H1 (cell line): Measurements from ENCODE around the gene MRPS25. TPM values are rescaled to one million over a fixed set of nuclear protein-coding genes. Genes with fewer than 3 reads are reported as not detected.

ENCODE experiments used
- CTCF ChIA-PET: fragments of 300-600 bp; sonication (Branson Sonifier 250); formaldehyde crosslinking; loops from one replicate; lab custom pipeline; 2021; ENCODE audit not compliant: partially characterized antibody; lab: Charles Lee
- POLR2A ChIA-PET: fragments of 300-600 bp; sonication (Branson Sonifier 250); formaldehyde crosslinking; loops from one replicate; lab custom pipeline; 2021; ENCODE audit warnings: inconsistent platforms; ENCODE audit not compliant: partially characterized antibody; lab: Charles Lee
- DNase-seq, 2 experiments: peaks; one replicate each; pipeline versions ENCODE4 v3.0.0 to v3.0.0-alpha.2; 2010 to 2022; ENCODE audit warnings: low spot score in 2 of 2, low read depth in 1 of 2, mixed read lengths in 1 of 2
- FAIRE-seq: peaks from 2 replicates; lab custom pipeline; 2011; peaks lifted over from hg19 to GRCh38; lab: Jason Lieb, UNC
- H2AFZ ChIP-seq: 2 replicates; pipeline ENCODE4 v1.8.1; 2012; ENCODE audit warnings: low read length, inconsistent platforms
- H2AK5ac ChIP-seq: 2 replicates; pipeline ENCODE4 v1.6.1; 2013; ENCODE audit warnings: low read depth, low read length
- H2BK120ac ChIP-seq: replicated peaks from 2 replicates; pipeline ENCODE3; 2013; ENCODE audit warnings: low read depth, low read length, inconsistent platforms
- H2BK12ac ChIP-seq: 2 replicates; pipeline ENCODE4 v1.6.1; 2013; ENCODE audit warnings: low read depth, low read length
- H2BK15ac ChIP-seq: 2 replicates; pipeline ENCODE4 v1.6.1; 2013; ENCODE audit warnings: low read length
- H2BK20ac ChIP-seq: 2 replicates; pipeline ENCODE4 v1.6.1; 2013; ENCODE audit warnings: low read length
- H2BK5ac ChIP-seq: 2 replicates; pipeline ENCODE4 v1.6.1; 2013; ENCODE audit warnings: low read depth, low read length
- H3K14ac ChIP-seq: 2 replicates; pipeline ENCODE4 v1.6.1; 2013; ENCODE audit warnings: inconsistent platforms; ENCODE audit not compliant: insufficient read length
- H3K18ac ChIP-seq: 2 replicates; pipeline ENCODE4 v1.6.1; 2013; ENCODE audit warnings: low read length; ENCODE audit errors: extremely low read depth
- H3K23ac ChIP-seq: 2 replicates; pipeline ENCODE4 v1.6.1; 2013; ENCODE audit warnings: inconsistent platforms; ENCODE audit not compliant: insufficient read length
- H3K23me2 ChIP-seq: 2 replicates; pipeline ENCODE4 v1.6.1; 2013; ENCODE audit warnings: low read depth, low read length
- H3K27ac ChIP-seq: 2 replicates; pipeline ENCODE4 v1.6.1; 2011; ENCODE audit warnings: low read depth, low read length, inconsistent platforms
- H3K27me3 ChIP-seq, 4 experiments: replicated peaks in 1 of 4; 1 replicate in 1 of 4; 2 replicates in 3 of 4; pipeline versions ENCODE4 v1.6.1 to v1.8.1; 2011 to 2013; ENCODE audit warnings: low read length in 3 of 4, mild to moderate bottlenecking in 3 of 4, inconsistent platforms in 2 of 4, mixed read lengths in 2 of 4, moderate library complexity in 1 of 4; ENCODE audit not compliant: control insufficient read depth in 3 of 4, insufficient read depth in 3 of 4; ENCODE audit errors: extremely low read depth in 1 of 4
- H3K36me3 ChIP-seq, 4 experiments: 2 replicates each; pipeline versions ENCODE4 v1.6.1 to v1.8.1; 2011 to 2013; ENCODE audit warnings: mild to moderate bottlenecking in 4 of 4, low read length in 3 of 4, moderate library complexity in 2 of 4, control low read depth in 1 of 4, inconsistent platforms in 1 of 4; ENCODE audit not compliant: insufficient read depth in 4 of 4, control insufficient read depth in 2 of 4
- H3K4ac ChIP-seq: replicated peaks from 2 replicates; pipeline ENCODE3; 2013; ENCODE audit warnings: low read length, low read depth, mixed read lengths, inconsistent platforms; ENCODE audit not compliant: insufficient read length
- H3K4me1 ChIP-seq, 4 experiments: replicated peaks in 1 of 4; 1 replicate in 1 of 4; 2 replicates in 3 of 4; pipeline versions ENCODE4 v1.6.1 to v1.8.1; 2011 to 2013; ENCODE audit warnings: low read length in 3 of 4, inconsistent platforms in 2 of 4, mixed read lengths in 1 of 4; ENCODE audit not compliant: insufficient read depth in 4 of 4, control insufficient read depth in 3 of 4
- H3K4me2 ChIP-seq, 2 experiments: 2 replicates each; pipeline versions ENCODE4 v1.6.1 to v1.8.1; 2011 to 2013; ENCODE audit warnings: low read depth in 2 of 2, low read length in 2 of 2, control low read depth in 1 of 2, inconsistent platforms in 1 of 2, mild to moderate bottlenecking in 1 of 2; ENCODE audit not compliant: insufficient read depth in 1 of 2
- H3K4me3 ChIP-seq, 4 experiments: fragments of 200-600, 300-600 bp in 1 of 4; sonication (generic), shearing (Covaris generic), sonication (Bioruptor Twin) in 1 of 4; 2 replicates each; pipeline versions ENCODE4 v1.5.1 to v1.8.1; 2011 to 2016; ENCODE audit warnings: low read length in 4 of 4, low read depth in 3 of 4, control low read depth in 2 of 4, inconsistent platforms in 2 of 4, mild to moderate bottlenecking in 2 of 4, mixed read lengths in 1 of 4, moderate library complexity in 1 of 4; ENCODE audit not compliant: insufficient read depth in 2 of 4; ENCODE audit errors: extremely low read depth in 1 of 4
- H3K56ac ChIP-seq: replicated peaks from 2 replicates; pipeline ENCODE3; 2013; ENCODE audit warnings: low read depth, mild to moderate bottlenecking, mixed read lengths, low read length, inconsistent platforms; ENCODE audit not compliant: insufficient read length
- H3K79me1 ChIP-seq: 2 replicates; pipeline ENCODE4 v1.6.1; 2013; ENCODE audit warnings: low read depth, low read length, control low read depth
- H3K79me2 ChIP-seq, 2 experiments: 2 replicates each; pipeline versions ENCODE4 v1.6.1 to v1.8.1; 2012 to 2013; ENCODE audit warnings: low read length in 2 of 2, mild to moderate bottlenecking in 2 of 2, inconsistent platforms in 1 of 2; ENCODE audit not compliant: insufficient read depth in 2 of 2, control insufficient read depth in 1 of 2
- H3K9ac ChIP-seq, 4 experiments: replicated peaks in 1 of 4; 1 replicate in 1 of 4; 2 replicates in 3 of 4; pipeline versions ENCODE4 v1.6.1 to v1.8.1; 2011 to 2013; ENCODE audit warnings: low read depth in 3 of 4, low read length in 3 of 4, control low read depth in 2 of 4, mild to moderate bottlenecking in 2 of 4, moderate library complexity in 2 of 4, inconsistent platforms in 1 of 4; ENCODE audit errors: extremely low read depth in 1 of 4
- H3K9me3 ChIP-seq, 2 experiments: 2 replicates each; pipeline versions ENCODE4 v1.6.1 to v1.8.1; 2012 to 2013; ENCODE audit warnings: mild to moderate bottlenecking in 2 of 2, moderate library complexity in 2 of 2, control low read depth in 1 of 2, inconsistent platforms in 1 of 2, low read depth in 1 of 2, low read length in 1 of 2, mixed read lengths in 1 of 2; ENCODE audit not compliant: insufficient read depth in 2 of 2
- H4K20me1 ChIP-seq, 2 experiments: replicated peaks in 1 of 2; 2 replicates each; pipeline versions ENCODE3 to v1.8.1; 2011 to 2013; ENCODE audit warnings: inconsistent platforms in 2 of 2, low read length in 2 of 2, mild to moderate bottlenecking in 1 of 2; ENCODE audit not compliant: insufficient read depth in 2 of 2, control insufficient read depth in 1 of 2
- H4K5ac ChIP-seq: 2 replicates; pipeline ENCODE4 v1.6.1; 2013; ENCODE audit warnings: low read length, low read depth, mixed read lengths, inconsistent platforms; ENCODE audit not compliant: insufficient read length
- H4K8ac ChIP-seq: 2 replicates; pipeline ENCODE4 v1.8.0; 2013; ENCODE audit warnings: mild to moderate bottlenecking, moderate library complexity, low read length, inconsistent platforms; ENCODE audit not compliant: insufficient read depth; ENCODE audit errors: extremely low read depth
- H4K91ac ChIP-seq: replicated peaks from 2 replicates; pipeline ENCODE3; 2013; ENCODE audit warnings: low read length, mixed read lengths, inconsistent platforms; ENCODE audit not compliant: insufficient read length
- CBX8 ChIP-seq: fragments of 300-800, 300-1000 bp; sonication (generic); IDR thresholded peaks from 2 replicates; pipeline ENCODE4 v1.7.1; 2016; ENCODE audit warnings: low read depth, low read length, borderline replicate concordance
- CEBPB ChIP-seq: IDR thresholded peaks from 2 replicates; pipeline ENCODE4 v1.6.1; 2012; ENCODE audit warnings: low read depth, low read length
- CREB1 ChIP-seq: IDR thresholded peaks from 2 replicates; pipeline ENCODE4 v1.6.1; 2012; ENCODE audit warnings: inconsistent platforms
- KDM4A ChIP-seq: IDR thresholded peaks from one replicate; pipeline ENCODE4 v1.7.1; 2012; ENCODE audit warnings: low read depth, mild to moderate bottlenecking, moderate library complexity, low read length, inconsistent platforms; ENCODE audit not compliant: severe bottlenecking
- KDM5A ChIP-seq: fragments of 200-600 bp; IDR thresholded peaks from 2 replicates; pipeline ENCODE4 v1.7.1; 2012; ENCODE audit warnings: mild to moderate bottlenecking, low read length, inconsistent platforms, mixed read lengths
- PHF8 ChIP-seq: fragments of 200-600 bp; sonication (generic); conservative IDR thresholded peaks from 2 replicates; pipeline ENCODE4 v1.7.1; 2012; ENCODE audit warnings: low read depth, mild to moderate bottlenecking, inconsistent platforms, low read length, moderate library complexity
- RAD21 ChIP-seq, 2 experiments: IDR thresholded peaks in 1 of 2; conservative IDR thresholded peaks in 1 of 2; 2 replicates each; pipeline ENCODE4 v1.6.1; 2011; ENCODE audit warnings: low read depth in 2 of 2, low read length in 2 of 2, improper control_type of control experiment in 1 of 2, inconsistent platforms in 1 of 2, mild to moderate bottlenecking in 1 of 2, moderate library complexity in 1 of 2
- WGBS, 2 experiments: shearing (Covaris generic) in 1 of 2; methylation state at CpG; one replicate each; pipeline versions ENCODE4 v1.1.6 to v1.1.7; 2013 to 2015; ENCODE audit warnings: low lambda C conversion rate in 2 of 2, mixed read lengths in 2 of 2, inconsistent platforms in 1 of 2, low coverage in 1 of 2, missing lambda C conversion rate in 1 of 2; ENCODE audit not compliant: insufficient replicate concordance in 2 of 2, insufficient coverage in 1 of 2, insufficient read length in 1 of 2; ENCODE audit errors: extremely low coverage in 1 of 2, missing lambda C conversion rate in 1 of 2; 5-methylcytosine and 5-hydroxymethylcytosine counted together
- polyA plus RNA-seq, 7 experiments: library from polyadenylated mRNA; depleted of rRNA in 3 of 7; stranded (reverse) in 5 of 7; unstranded in 2 of 7; fragments of >200 nt in 5 of 7; fragments of 200-250 nt in 2 of 7; gene quantifications; 1 replicate in 5 of 7; 2 replicates in 1 of 7; 4 replicates in 1 of 7; pipeline versions ENCODE4 v1.2.1 to v1.2.3, GENCODE V29; 2011 to 2013; ENCODE audit warnings: missing spikeins in 2 of 7, mixed read lengths in 2 of 7
- total RNA-seq: library from RNA; stranded (reverse); fragmentation: NEBNext Ultra II Directional; extraction: Animal tissue kit (Norgen Biotek cat#: 25700); gene quantifications from 2 replicates; pipeline ENCODE4 v1.2.1, GENCODE V29; 2021

The MRPS25 gene
- total and polyA plus RNA-seq, 2 of the 8 experiments (the other 6 are each of a cell fraction or from before 2014, with no cell fraction given): 23.0 to 56.5 TPM

DNA sequence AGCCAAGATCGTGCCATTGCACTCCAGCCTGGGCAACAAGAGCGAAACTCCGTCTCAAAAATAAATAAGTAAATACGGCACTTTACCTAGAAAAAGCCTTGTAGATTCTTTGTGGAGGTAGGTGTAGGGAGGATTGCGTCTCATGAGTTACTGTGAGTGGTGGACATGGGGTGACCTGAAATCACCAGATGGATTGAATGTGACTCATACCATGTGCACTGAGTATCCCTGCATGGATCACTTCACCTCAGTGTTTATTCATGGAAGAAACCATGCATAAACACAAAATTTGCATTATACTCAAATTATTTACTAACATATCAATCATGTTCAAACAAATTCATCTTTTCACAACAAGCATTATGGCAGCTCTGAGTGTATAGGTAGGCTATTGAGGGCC is 55.9 kb downstream of the MRPS25 start:
- H3K4me3 ChIP-seq: no peak overlapping the region
- H3K4ac ChIP-seq: no peak overlapping the region
- no peak overlapping the region for H3K27ac ChIP-seq
- POLR2A ChIA-PET: no interaction called here
- CTCF ChIA-PET: no interaction called here
- H3K9me3 ChIP-seq: no peaks in the 10 kb centered on the region
- no peaks in the 10 kb centered on the region for H3K79me2 ChIP-seq
- H4K8ac ChIP-seq: no peak overlapping the region
- TF ChIP-seq KDM4A (no peak), CREB1 (no peak), KDM5A (no peak), CBX8 (no peak), CEBPB (no peak), PHF8 (no peak), RAD21 (IDR thresholded peaks at IDR 0.05 in 1 of 2, conservative IDR thresholded peaks at IDR 0.05 in 1 of 2; ENCODE audit: low read depth in 2 of 2, low read length in 2 of 2) (no peak)
- no peak overlapping the region for H3K18ac ChIP-seq
- no peak overlapping the region for H2BK5ac ChIP-seq
- peaks cover 7 to 12% of the 10 kb centered on the region in 2 experiments for H4K20me1 ChIP-seq
- H2BK20ac ChIP-seq: no peak overlapping the region
- H4K5ac ChIP-seq: no peak overlapping the region
- H2AK5ac ChIP-seq: no peak overlapping the region
- H3K27me3 ChIP-seq: no peaks in the 10 kb centered on the region
- no peak overlapping the region for H3K23ac ChIP-seq
- H3K36me3 ChIP-seq: peaks cover 8 to 23% (median 13%) of the 10 kb centered on the region in 4 experiments
- 96% methylated on average over 5 of the region's 5 CpGs; no CpG with 5 or more reads in 1 of the 2 experiments for WGBS, 2 experiments
- no peak overlapping the region for H2AFZ ChIP-seq
- H3K79me1 ChIP-seq: peaks cover 4% of the 10 kb centered on the region; the same call in 1 of the 2 replicates
- no peak overlapping the region for H3K4me2 ChIP-seq
- no peaks in the 10 kb centered on the region for H3K4me1 ChIP-seq
- H4K91ac ChIP-seq: no peak overlapping the region
- no peak overlapping the region for H3K9ac ChIP-seq
- no peak overlapping the region for H2BK15ac ChIP-seq
- H3K23me2 ChIP-seq: no peaks in the 10 kb centered on the region
- H2BK12ac ChIP-seq: no peak overlapping the region
- no peak overlapping the region for H2BK120ac ChIP-seq
- no peak for FAIRE-seq
- no peak overlapping the region for H3K14ac ChIP-seq
- no peak overlapping the region for H3K56ac ChIP-seq
- DNase-seq: no peak
